Stimulated activated CD8-positive, alpha-beta memory T cell treated with anti-CD3 and anti-CD28 coated beads, Interleukin-7, amount 100 ng/mL, for 1 hour (primary cell): ENCODE measurements around the gene CLIP2.
A peak's percentile ranks its signal among the peaks of the same experiment; 100 is the strongest.
"Not testable (repeated sequence)": the region's sequence is repeated elsewhere in the genome, so short reads cannot be mapped to it uniquely, and the experiment has no call there.

Experiments
- DNase-seq, 2 donors: peaks; one replicate each; pipeline ENCODE4 v3.0.0-alpha.2; 2020; ENCODE audit warnings: low read depth in 2 of 2

Gene CLIP2

GRCh38 chr7:74289018-74289658, at the start of gene CLIP2:
TSS of gene CLIP2 (plus strand) at chr7:74289407. CDS start at chr7:74317547, 28,140 bp downstream.
- DNase-seq, result peak; percentile 56 to 69

GRCh38 chr7:74240482-74240881, 48.7 kb upstream of the CLIP2 start:
- no peak for DNase-seq

DNA sequence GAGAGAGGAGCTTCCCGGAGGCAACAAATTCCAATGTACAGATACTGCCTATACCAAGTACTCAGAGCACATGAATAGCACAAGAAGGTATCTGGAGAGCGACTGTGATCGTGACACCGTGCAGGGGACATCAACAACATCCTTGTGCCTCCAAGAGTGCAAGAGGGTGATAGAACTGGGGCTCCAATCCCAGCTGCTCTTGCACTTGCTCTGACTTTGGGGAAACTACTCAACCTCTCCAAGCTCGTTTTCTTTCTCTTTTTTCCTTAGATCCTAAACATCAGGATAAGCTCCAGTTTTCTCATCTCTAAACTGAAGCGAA, 47.1 kb upstream of the CLIP2 start:
- DNase-seq, result no peak

- DNase-seq, result no peak
These were observed 42.7 kb upstream of the CLIP2 start for GRCh38 chr7:74246497-74246896.

DNA sequence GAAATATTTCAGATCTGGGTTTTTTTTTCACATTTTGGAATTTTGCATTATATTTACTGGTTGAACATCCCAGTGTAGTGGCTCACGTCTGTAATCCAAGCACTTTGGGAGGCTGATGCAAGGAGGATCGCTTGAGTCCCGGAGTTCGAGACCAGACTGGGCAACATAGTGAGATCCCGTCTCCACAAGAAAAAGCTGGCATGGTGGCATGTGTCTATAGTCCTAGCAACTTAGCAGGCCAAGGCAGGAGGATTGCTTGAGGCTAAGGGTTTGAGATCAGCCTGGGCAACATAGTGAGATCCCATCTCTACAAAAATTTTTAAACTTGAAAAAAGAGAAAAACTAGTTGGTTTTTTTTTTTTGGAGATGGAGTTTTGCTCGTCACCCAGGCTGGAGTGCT, 41.1 kb upstream of the CLIP2 start:
- DNase-seq, result no peak

- not testable (repeated sequence) for DNase-seq
These were observed 40.1 kb upstream of the CLIP2 start for GRCh38 chr7:74249058-74249457.

GRCh38 chr7:74252893-74253292, 36.3 kb upstream of the CLIP2 start:
- DNase-seq, result no peak

GRCh38 chr7:74253331-74253730, 35.9 kb upstream of the CLIP2 start:
- DNase-seq, result no peak

DNA sequence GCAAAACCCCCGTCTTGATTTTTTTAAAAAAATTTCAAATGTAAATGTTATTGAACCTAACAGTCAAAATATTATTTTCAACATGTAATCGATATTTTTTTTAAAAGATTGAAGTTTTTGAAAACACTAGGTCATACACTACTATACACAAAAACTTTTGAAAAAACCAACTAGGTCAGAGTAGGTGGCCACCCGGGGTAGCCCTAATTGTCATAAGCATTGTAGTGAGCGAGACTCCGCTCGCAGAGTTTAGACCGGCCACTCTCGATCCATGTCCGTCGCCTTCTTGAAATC, 35.4 kb upstream of the CLIP2 start:
- no peak for DNase-seq

- DNase-seq, result peak; percentile 96
These were observed 34.9 kb upstream of the CLIP2 start, which contains the start of gene RFC2 for GRCh38 chr7:74254129-74254857. TSS of gene RFC2 (minus strand) at chr7:74254399. CDS start at chr7:74254383, 16 bp downstream.

DNA sequence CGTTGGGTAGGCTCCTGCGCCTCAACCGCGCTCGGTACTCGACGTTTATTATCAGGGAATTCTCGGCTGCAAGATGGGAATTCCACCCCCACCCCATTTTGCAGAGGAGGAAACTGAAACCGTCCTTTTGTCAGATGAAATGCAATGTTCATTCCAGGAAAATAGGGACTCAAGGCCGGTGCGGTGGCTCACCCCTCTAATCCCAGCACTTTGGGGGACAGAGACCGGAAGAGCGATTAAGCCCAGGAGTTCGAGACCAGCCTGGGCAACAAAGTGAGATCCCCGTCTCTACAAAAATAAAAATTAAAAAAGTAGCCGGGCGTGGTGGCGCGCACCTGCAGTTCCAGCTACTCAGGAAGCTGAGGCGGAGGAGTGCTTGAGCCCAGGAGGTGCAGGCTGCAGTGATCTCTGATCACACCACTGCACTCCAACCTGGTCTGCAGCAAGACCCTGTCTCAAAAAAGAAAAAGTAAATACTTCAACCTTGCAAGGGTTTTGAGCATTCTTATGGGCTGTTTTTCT, 34.3 kb upstream of the CLIP2 start:
- no peak for DNase-seq

DNA sequence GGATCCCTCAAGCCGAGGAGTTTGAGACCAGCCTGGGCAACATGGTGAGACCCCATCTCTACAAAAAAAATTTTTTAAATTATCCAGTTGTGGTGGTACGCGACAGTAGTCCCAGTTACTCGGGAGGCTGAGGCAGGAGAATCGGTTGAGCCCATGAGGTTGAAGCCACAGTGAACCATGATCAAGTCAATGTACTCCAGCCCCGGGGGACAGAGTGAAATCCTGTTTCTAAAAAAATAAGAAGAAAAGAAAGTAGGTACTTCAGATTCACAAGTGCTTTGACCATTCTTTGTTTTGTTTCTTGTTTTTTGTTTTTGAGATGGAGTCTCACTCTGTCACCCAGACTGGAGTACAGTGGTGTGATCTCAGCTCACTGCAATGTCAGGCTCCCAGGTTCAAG, 33.7 kb upstream of the CLIP2 start:
- not testable (repeated sequence) for DNase-seq

GRCh38 chr7:74256491-74257408, 32.5 kb upstream of the CLIP2 start:
- DNase-seq, result no peak

DNA sequence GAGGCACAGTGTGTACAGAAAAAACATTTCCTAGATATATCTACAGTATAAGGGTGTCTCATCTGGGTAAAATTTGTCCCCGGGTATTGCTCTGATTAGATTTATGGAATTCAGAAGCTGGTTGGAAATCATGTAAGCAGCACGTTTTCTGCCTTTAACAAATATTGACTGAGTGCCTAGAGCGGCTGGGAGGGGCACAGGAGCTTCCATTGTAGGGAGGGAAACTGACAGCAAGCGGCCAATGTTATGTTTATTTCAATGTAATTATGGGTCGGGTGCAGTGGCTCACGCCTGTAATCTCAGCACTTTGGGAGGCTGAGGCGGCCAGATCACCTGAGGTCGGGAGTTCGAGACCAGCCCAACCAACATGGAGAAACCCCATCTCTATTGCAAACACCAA, 30.6 kb upstream of the CLIP2 start:
- DNase-seq, result no peak

GRCh38 chr7:74262639-74263398, 26.4 kb upstream of the CLIP2 start:
- no peak for DNase-seq

DNA sequence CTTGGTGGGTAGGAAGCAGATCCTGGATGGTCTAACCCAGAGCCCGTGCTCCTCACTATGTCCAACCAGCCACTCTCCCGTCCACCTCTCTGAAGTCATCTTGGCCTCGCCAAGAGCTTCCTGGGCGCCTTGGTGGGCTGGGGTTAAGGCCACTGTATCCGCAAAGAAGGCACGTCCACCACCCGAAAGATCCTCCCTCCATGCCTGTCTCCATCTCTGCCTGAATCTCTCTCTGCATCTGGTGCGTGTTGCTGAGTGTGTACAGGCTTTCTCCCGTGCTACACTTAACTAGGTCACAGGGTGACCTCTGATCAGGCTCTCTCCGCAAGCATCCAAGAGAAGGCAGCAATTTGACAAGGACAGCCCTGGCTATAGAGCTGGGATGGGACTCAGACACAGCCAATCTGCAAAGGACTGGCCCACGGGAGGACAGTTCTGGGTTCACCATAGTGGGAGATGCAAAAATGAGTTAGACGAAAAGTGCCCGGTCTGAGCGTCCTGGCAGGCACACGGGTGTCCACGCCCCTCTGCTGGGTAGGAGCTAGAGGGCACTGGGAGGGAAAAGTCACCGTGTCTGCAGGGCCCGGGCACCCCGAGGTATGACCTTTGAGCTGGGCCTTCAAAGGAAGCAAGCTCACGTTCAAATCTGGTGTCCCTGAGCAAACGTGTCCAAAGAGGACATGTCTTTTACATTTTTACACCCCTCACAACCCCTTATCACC, 25.6 kb upstream of the CLIP2 start:
- DNase-seq, result no peak

DNA sequence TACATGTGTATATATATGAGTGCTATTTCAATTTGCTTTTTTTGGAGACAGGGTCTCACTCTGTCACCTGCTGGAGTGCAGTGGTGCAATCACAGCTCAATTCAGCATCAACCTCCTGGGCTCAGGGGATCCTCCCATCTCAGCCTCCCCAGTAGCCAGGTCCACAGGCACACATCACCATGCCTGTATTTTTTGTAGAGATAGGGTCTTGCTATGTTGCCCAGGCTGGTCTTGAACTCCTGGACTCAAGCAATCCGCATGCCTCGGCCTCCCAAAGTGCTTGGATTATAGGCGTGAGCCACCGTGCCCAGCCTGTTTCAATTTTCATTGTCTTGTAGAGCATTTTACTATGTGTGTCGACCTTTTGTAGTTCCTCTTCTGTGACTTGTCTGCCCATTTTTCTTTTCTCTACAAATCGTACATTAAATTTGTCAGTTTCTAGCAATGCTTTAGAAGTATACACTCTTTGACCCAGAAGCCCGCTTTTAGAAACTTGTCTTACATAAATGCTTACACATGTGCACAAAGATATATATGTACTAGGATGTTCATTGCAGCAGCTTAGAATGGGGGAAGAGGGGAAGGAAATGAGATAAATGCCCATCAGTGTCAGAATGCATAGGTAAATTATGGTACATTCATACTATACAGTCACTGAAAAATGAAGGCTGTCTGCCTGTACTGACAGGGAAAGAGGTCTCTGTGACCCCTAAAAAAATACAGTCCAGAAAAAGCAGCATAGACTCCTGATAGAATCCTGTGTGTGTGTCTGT, 22.8 kb upstream of the CLIP2 start:
- no peak for DNase-seq

GRCh38 chr7:74267756-74268565, 21.2 kb upstream of the CLIP2 start:
- no peak for DNase-seq

GRCh38 chr7:74269757-74270277, 19.4 kb upstream of the CLIP2 start:
- peak in 1 of 2 donors; percentile 45 for DNase-seq
